Vagina (tissue), 2 donors: ENCODE data around the gene LRRFIP2. TPM values are rescaled to one million over a fixed set of nuclear protein-coding genes. Genes with fewer than 3 reads are reported as not detected.
A peak's percentile ranks its signal among the peaks of the same experiment; 100 is the strongest.

ENCODE experiments used
- DNase-seq, 2 donors: peaks; one replicate each; pipeline ENCODE4 v3.0.0-alpha.2; 2017; ENCODE audit errors: extremely low spot score in 2 of 2
- H3K27ac ChIP-seq: fragments of 200-600 bp; sonication (generic); one replicate; pipeline ENCODE4 v1.5.1; 2019
- H3K27me3 ChIP-seq: fragments of 200-600 bp; sonication (generic); one replicate; pipeline ENCODE4 v1.5.1; 2019
- H3K36me3 ChIP-seq, 2 donors: fragments of 200-600 bp; sonication (generic); one replicate each; pipeline ENCODE4 v1.5.1; 2017 to 2019
- H3K4me1 ChIP-seq: fragments of 200-600 bp; sonication (generic); one replicate; pipeline ENCODE4 v1.5.1; 2019
- H3K4me3 ChIP-seq, 2 donors: fragments of 200-600 bp; sonication (generic); 1 replicate in 1 of 2; 2 replicates in 1 of 2; pipeline ENCODE4 v1.5.1; 2016 to 2019
- H3K9me3 ChIP-seq: fragments of 200-600 bp; sonication (generic); one replicate; pipeline ENCODE4 v1.5.1; 2019
- CTCF ChIP-seq, 3 experiments: fragments of 450-650 bp in 2 of 3; fragments of 200-600 bp in 1 of 3; sonication (generic) in 1 of 3; IDR thresholded peaks; one replicate each; pipeline ENCODE4 v1.5.1; 2017 to 2019; ENCODE audit warnings: antibody characterized with exemption in 3 of 3, mild to moderate bottlenecking in 2 of 3, moderate library complexity in 2 of 3
- POLR2A ChIP-seq, 2 donors: fragments of 450-650 bp; IDR thresholded peaks; one replicate each; pipeline ENCODE4 v1.6.1; 2017; ENCODE audit warnings: antibody characterized with exemption in 2 of 2, mild to moderate bottlenecking in 2 of 2, moderate library complexity in 2 of 2
- POLR2AphosphoS5 ChIP-seq, 2 donors: sonication (generic); formaldehyde crosslinking; IDR thresholded peaks; one replicate each; pipeline ENCODE4 v1.9.0; 2017; ENCODE audit warnings: antibody characterized with exemption in 2 of 2, mild to moderate bottlenecking in 2 of 2, low read depth in 1 of 2; ENCODE audit not compliant: insufficient read depth in 1 of 2
- intact Hi-C: fragments of 100-400 bp; cut with DNase I; formaldehyde crosslinking; loops from one replicate; pipeline ENCODE4 v1.15.1; 2023
- total RNA-seq: library from RNA; depleted of rRNA; stranded (reverse); fragments of >200 nt; gene quantifications from one replicate; pipeline ENCODE4 v1.2.3, GENCODE V29; 2016

The LRRFIP2 gene
- total RNA-seq, 1 donor from 2014 or later = 74.2 TPM

- no peak for DNase-seq
- peaks cover 0 to 9% of the 10 kb centered on the region in 2 donors for H3K36me3 ChIP-seq
- H3K9me3 ChIP-seq = no peaks in the 10 kb centered on the region
- peaks cover 33% of the 10 kb centered on the region for H3K4me1 ChIP-seq
- peak overlapping the region; percentile 59 for H3K27ac ChIP-seq
- H3K4me3 ChIP-seq = no peak overlapping the region
- TF ChIP-seq POLR2AphosphoS5 (IDR thresholded peaks at IDR 0.05; ENCODE audit: insufficient read depth in 1 of 2, low read depth in 1 of 2) = no peak
- TF ChIP-seq CTCF (IDR thresholded peaks at IDR 0.05) = no peak
- TF ChIP-seq POLR2A (IDR thresholded peaks at IDR 0.05) = no peak
- intact Hi-C loops = no loop called here
- no peaks in the 10 kb centered on the region for H3K27me3 ChIP-seq
Measured at GRCh38 chr3:37144806-37145205, 29.6 kb downstream of the LRRFIP2 start.

DNA sequence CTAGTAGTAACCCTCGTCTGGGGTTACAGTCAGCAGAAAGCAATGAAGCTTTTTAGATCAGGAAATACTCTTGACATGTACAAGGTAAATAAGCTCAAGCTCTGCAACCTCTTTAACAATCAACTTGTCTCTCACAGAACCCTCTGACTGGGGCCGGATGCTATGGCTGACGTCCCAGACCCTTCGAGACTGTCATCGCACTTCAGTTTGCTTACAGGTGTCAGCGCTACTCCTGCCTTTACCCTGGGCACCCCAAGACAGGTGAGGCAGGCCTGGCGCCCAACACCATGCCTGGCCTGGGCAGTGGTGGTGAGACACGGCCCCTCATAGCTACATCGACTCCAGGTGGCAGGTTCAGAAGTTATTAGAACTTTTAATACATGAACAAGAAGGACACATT, 30.6 kb downstream of the LRRFIP2 start:
- Histone ChIP-seq H3K27me3 (no peaks in the 10 kb centered on the region), H3K36me3 (peaks cover 0 to 9% of the 10 kb centered on the region in 2 donors), H3K9me3 (no peaks in the 10 kb centered on the region), H3K27ac (no peak overlapping the region), H3K4me1 (peaks cover 23% of the 10 kb centered on the region), H3K4me3 (no peak overlapping the region)
- intact Hi-C loops = no loop called here
- no peak for DNase-seq
- TF ChIP-seq CTCF (IDR thresholded peaks at IDR 0.05) (no peak), POLR2AphosphoS5 (IDR thresholded peaks at IDR 0.05; ENCODE audit: insufficient read depth in 1 of 2, low read depth in 1 of 2) (no peak), POLR2A (IDR thresholded peaks at IDR 0.05) (no peak)

DNA sequence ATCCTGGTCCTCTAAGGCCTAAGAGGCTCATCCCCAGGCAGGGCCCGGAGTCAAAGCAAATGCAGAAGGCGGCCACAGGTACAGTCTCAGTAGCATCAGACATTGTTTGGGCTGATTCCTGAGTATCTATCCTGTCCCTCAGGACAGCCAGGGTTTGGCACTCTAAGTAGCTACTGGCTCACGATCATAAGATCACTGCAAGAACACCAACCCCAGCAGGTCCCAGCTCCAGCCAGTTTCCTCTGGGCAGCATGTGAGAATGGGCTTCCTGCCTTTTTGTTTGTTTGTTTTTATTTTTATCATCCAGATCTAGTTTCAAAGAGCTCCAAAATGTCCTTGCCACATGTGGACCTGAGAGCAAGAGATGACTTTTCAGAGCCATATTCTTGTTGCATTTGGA, 32.7 kb downstream of the LRRFIP2 start:
- no peak for TF ChIP-seq CTCF (IDR thresholded peaks at IDR 0.05)
- TF ChIP-seq POLR2AphosphoS5 (IDR thresholded peaks at IDR 0.05; ENCODE audit: insufficient read depth in 1 of 2, low read depth in 1 of 2) = no peak
- no peak for TF ChIP-seq POLR2A (IDR thresholded peaks at IDR 0.05)
- no peaks in the 10 kb centered on the region for H3K9me3 ChIP-seq
- H3K4me1 ChIP-seq = peaks cover 15% of the 10 kb centered on the region
- H3K27ac ChIP-seq = no peak overlapping the region
- DNase-seq = no peak
- H3K27me3 ChIP-seq = no peaks in the 10 kb centered on the region
- intact Hi-C loops = no loop called here
- peaks cover 0 to 5% of the 10 kb centered on the region in 2 donors for H3K36me3 ChIP-seq
- no peak overlapping the region for H3K4me3 ChIP-seq

GRCh38 chr3:37140899-37141541, 33.4 kb downstream of the LRRFIP2 start:
- intact Hi-C loops = no loop called here
- H3K27ac ChIP-seq = no peak overlapping the region
- DNase-seq = no peak
- no peaks in the 10 kb centered on the region for H3K9me3 ChIP-seq
- no peak overlapping the region for H3K4me3 ChIP-seq
- H3K4me1 ChIP-seq = peaks cover 11% of the 10 kb centered on the region
- TF ChIP-seq CTCF (IDR thresholded peaks at IDR 0.05) = no peak
- TF ChIP-seq POLR2AphosphoS5 (IDR thresholded peaks at IDR 0.05; ENCODE audit: insufficient read depth in 1 of 2, low read depth in 1 of 2) = no peak
- TF ChIP-seq POLR2A (IDR thresholded peaks at IDR 0.05) = no peak
- no peaks in the 10 kb centered on the region for H3K27me3 ChIP-seq
- peaks cover 0 to 5% of the 10 kb centered on the region in 2 donors for H3K36me3 ChIP-seq

- peaks cover 8% of the 10 kb centered on the region for H3K4me1 ChIP-seq
- no peak for DNase-seq
- no peak overlapping the region for H3K4me3 ChIP-seq
- TF ChIP-seq CTCF (IDR thresholded peaks at IDR 0.05) = no peak
- no peak for TF ChIP-seq POLR2AphosphoS5 (IDR thresholded peaks at IDR 0.05; ENCODE audit: insufficient read depth in 1 of 2, low read depth in 1 of 2)
- no peak for TF ChIP-seq POLR2A (IDR thresholded peaks at IDR 0.05)
- no peaks in the 10 kb centered on the region for H3K9me3 ChIP-seq
- intact Hi-C loops = no loop called here
- H3K27me3 ChIP-seq = no peaks in the 10 kb centered on the region
- H3K36me3 ChIP-seq = peaks cover 0 to 5% of the 10 kb centered on the region in 2 donors
- H3K27ac ChIP-seq = no peak overlapping the region
Measured at GRCh38 chr3:37139567-37140052, 34.8 kb downstream of the LRRFIP2 start.
